ENCODE results near the gene E2F2. TPM values are rescaled to one million over a fixed set of nuclear protein-coding genes. Genes with fewer than 3 reads are reported as not detected.

Gene E2F2
- total RNA-seq, 4 donors from 2014 or later = under 0.01 to 0.85 (median 0.26) TPM

GRCh38 chr1:23485002-23485332 is 46.1 kb downstream of the E2F2 start:
- TF ChIP-seq CTCF (IDR thresholded peaks at IDR 0.05; ENCODE audit: low read depth) = no peak

GRCh38 chr1:23484253-23485001 is 46.6 kb downstream of the E2F2 start:
- TF ChIP-seq CTCF (IDR thresholded peaks at IDR 0.05; ENCODE audit: low read depth) = no peak

- no peak for TF ChIP-seq CTCF (IDR thresholded peaks at IDR 0.05; ENCODE audit: low read depth)
Measured at GRCh38 chr1:23483321-23484252, 47.4 kb downstream of the E2F2 start, which contains the start of gene ASAP3. Gene ASAP3, minus strand, starts transcription at chr1:23484179. Its CDS starts 46 bp downstream, at chr1:23484133.

- TF ChIP-seq CTCF (IDR thresholded peaks at IDR 0.05; ENCODE audit: low read depth) = no peak
Measured at GRCh38 chr1:23481904-23482303, 49.1 kb downstream of the E2F2 start.

GRCh38 chr1:23481026-23481597 is 49.9 kb downstream of the E2F2 start:
- TF ChIP-seq CTCF (IDR thresholded peaks at IDR 0.05; ENCODE audit: low read depth) = no peak

GRCh38 chr1:23480187-23481025 is 50.6 kb downstream of the E2F2 start:
- TF ChIP-seq CTCF (IDR thresholded peaks at IDR 0.05; ENCODE audit: low read depth) = no peak
